Keratinocyte (primary cell): ENCODE results near the gene NTF4. TPM values are rescaled to one million over a fixed set of nuclear protein-coding genes. Genes with fewer than 3 reads are reported as not detected.

ENCODE experiments used
- DNase-seq: peaks from one replicate; pipeline ENCODE4 v3.0.0-alpha.2; 2011; ENCODE audit warnings: low read depth, missing footprints, low spot score
- FAIRE-seq: peaks from 2 replicates; lab custom pipeline; 2011; peaks lifted over from hg19 to GRCh38; lab: Jason Lieb, UNC
- H2AFZ ChIP-seq: 2 replicates; pipeline ENCODE4 v1.6.0; 2012; ENCODE audit warnings: low read length, control low read depth, inconsistent platforms; ENCODE audit not compliant: control insufficient read depth
- H3K27ac ChIP-seq: 2 replicates; pipeline ENCODE4 v1.5.1; 2011; ENCODE audit warnings: low read length; ENCODE audit not compliant: control insufficient read depth, insufficient read depth
- H3K27me3 ChIP-seq: 3 replicates; pipeline ENCODE4 v1.6.0; 2011; ENCODE audit warnings: low read length; ENCODE audit not compliant: control insufficient read depth, insufficient read depth; ENCODE audit errors: extremely low read depth
- H3K36me3 ChIP-seq, 2 experiments: 2 replicates in 1 of 2; 3 replicates in 1 of 2; pipeline ENCODE4 v1.5.1; 2011; ENCODE audit warnings: low read length in 2 of 2, mild to moderate bottlenecking in 1 of 2; ENCODE audit not compliant: control insufficient read depth in 2 of 2, insufficient read depth in 2 of 2; ENCODE audit errors: extremely low read depth in 1 of 2
- H3K4me1 ChIP-seq: 3 replicates; pipeline ENCODE4 v1.5.1; 2011; ENCODE audit warnings: low read length; ENCODE audit not compliant: control insufficient read depth, insufficient read depth; ENCODE audit errors: extremely low read depth
- H3K4me2 ChIP-seq: 3 replicates; pipeline ENCODE4 v1.6.0; 2011; ENCODE audit warnings: low read depth, low read length; ENCODE audit not compliant: control insufficient read depth, insufficient read depth; ENCODE audit errors: extremely low read depth
- H3K4me3 ChIP-seq, 3 experiments: fragments of 200-600 bp in 1 of 3; sonication (generic) in 1 of 3; 2 replicates in 2 of 3; 3 replicates in 1 of 3; pipeline ENCODE4 v1.5.1; 2011 to 2016; ENCODE audit warnings: low read length in 3 of 3, mild to moderate bottlenecking in 3 of 3, control low read depth in 2 of 3, inconsistent platforms in 1 of 3, low read depth in 1 of 3, mixed read lengths in 1 of 3, mixed run types in 1 of 3, moderate library complexity in 1 of 3; ENCODE audit not compliant: control insufficient read depth in 2 of 3, insufficient read depth in 2 of 3; ENCODE audit errors: extremely low read depth in 1 of 3
- H3K79me2 ChIP-seq: 2 replicates; pipeline ENCODE4 v1.6.0; 2012; ENCODE audit warnings: low read length; ENCODE audit not compliant: control insufficient read depth, insufficient read depth
- H3K9ac ChIP-seq: 3 replicates; pipeline ENCODE4 v1.6.0; 2011; ENCODE audit warnings: low read length; ENCODE audit not compliant: control insufficient read depth, insufficient read depth; ENCODE audit errors: extremely low read depth
- H3K9me1 ChIP-seq: 3 replicates; pipeline ENCODE4 v1.6.0; 2011; ENCODE audit warnings: low read length; ENCODE audit not compliant: control insufficient read depth, insufficient read depth; ENCODE audit errors: extremely low read depth
- H3K9me3 ChIP-seq: 2 replicates; pipeline ENCODE4 v1.5.1; 2012; ENCODE audit warnings: low read depth, low read length; ENCODE audit not compliant: control insufficient read depth
- H4K20me1 ChIP-seq: 3 replicates; pipeline ENCODE4 v1.6.0; 2011; ENCODE audit warnings: low read length; ENCODE audit not compliant: control insufficient read depth, insufficient read depth; ENCODE audit errors: extremely low read depth
- CTCF ChIP-seq, 3 experiments: IDR thresholded peaks in 1 of 3; conservative IDR thresholded peaks in 1 of 3; optimal IDR thresholded peaks in 1 of 3; 2 replicates in 2 of 3; 3 replicates in 1 of 3; pipeline versions ENCODE3 to v1.5.1; 2011; ENCODE audit warnings: low read length in 3 of 3, mild to moderate bottlenecking in 3 of 3, moderate library complexity in 2 of 3, control low read depth in 1 of 3, inconsistent platforms in 1 of 3; ENCODE audit not compliant: insufficient read depth in 2 of 3; ENCODE audit errors: extremely low read depth in 1 of 3
- EZH2 ChIP-seq: IDR thresholded peaks from one replicate; pipeline ENCODE4 v1.6.1; 2012; ENCODE audit warnings: inconsistent platforms, mild to moderate bottlenecking, low read length, moderate library complexity
- dilution Hi-C: fragments of 300-500 bp; cut with MboI; formaldehyde crosslinking; loops from one replicate; pipeline ENCODE4 v1.7.0; 2020; ENCODE audit warnings: low sequenced_read_pairs; ENCODE audit not compliant: extremely low pct_ligation_motif_present
- polyA plus RNA-seq, 5 experiments: library from polyadenylated mRNA; depleted of rRNA in 3 of 5; stranded (reverse) in 3 of 5; stranded (forward) in 1 of 5; unstranded in 1 of 5; fragments of >200 nt; gene quantifications; 1 replicate in 1 of 5; 2 replicates in 3 of 5; 3 replicates in 1 of 5; pipeline versions ENCODE4 v1.2.1 to v1.2.3, GENCODE V29; 2011 to 2012; ENCODE audit warnings: missing spikeins in 2 of 5, low read depth in 1 of 5, low replicate concordance in 1 of 5

Gene NTF4
- polyA plus RNA-seq, 1 donor (not counting 4 experiments of a cell fraction or from before 2014, with no cell fraction given): 8.3 TPM

- peaks cover 12 to 21% of the 10 kb centered on the region in 2 experiments for H3K36me3 ChIP-seq
- peaks cover 16% of the 10 kb centered on the region for H3K4me1 ChIP-seq
- peaks cover 18% of the 10 kb centered on the region for H4K20me1 ChIP-seq
- dilution Hi-C loops: no loop called here
- peak within 1 kb of the TSS; percentile 83 for H3K27ac ChIP-seq
- H3K9ac ChIP-seq: peak within 1 kb of the TSS; percentile 91
- H2AFZ ChIP-seq: peak within 1 kb of the TSS; percentile 89
- TF ChIP-seq CTCF (optimal IDR thresholded peaks at IDR 0.05 in 1 of 3, IDR thresholded peaks at IDR 0.05 in 1 of 3, conservative IDR thresholded peaks at IDR 0.05 in 1 of 3; ENCODE audit: extremely low read depth in 1 of 3, insufficient read depth in 2 of 3, low read length in 3 of 3): no peak
- no peak for TF ChIP-seq EZH2
- H3K79me2 ChIP-seq: peaks cover 46% of the 10 kb centered on the region
- peak within 1 kb of the TSS; percentile 84 for H3K4me2 ChIP-seq
- FAIRE-seq (peak; percentile 34), DNase-seq (peak; percentile 95)
- H3K9me3 ChIP-seq: no peaks in the 10 kb centered on the region
- peak within 1 kb of the TSS; percentile 39 to 88 (median 75) for H3K4me3 ChIP-seq
- H3K27me3 ChIP-seq: no peaks in the 10 kb centered on the region
- no peaks in the 10 kb centered on the region for H3K9me1 ChIP-seq
Measured at GRCh38 chr19:49085020-49085867, 20.6 kb upstream of the NTF4 start, which contains the start of gene SNRNP70. SNRNP70 (plus strand) TSS chr19:49085451; CDS start chr19:49086415, 964 bp downstream.

GRCh38 chr19:49084206-49085019 lies 19.8 kb upstream of the NTF4 start:
- Histone ChIP-seq H3K4me3 (peak overlapping the region; percentile 24 to 88 (median 75)), H3K79me2 (peaks cover 39% of the 10 kb centered on the region), H3K27ac (peak overlapping the region; percentile 83), H4K20me1 (peaks cover 16% of the 10 kb centered on the region), H3K36me3 (peaks cover 7 to 15% of the 10 kb centered on the region in 2 experiments), H3K9me3 (no peaks in the 10 kb centered on the region), H2AFZ (peak overlapping the region; percentile 79), H3K27me3 (no peaks in the 10 kb centered on the region), H3K4me1 (peaks cover 16% of the 10 kb centered on the region), H3K4me2 (peak overlapping the region; percentile 79), H3K9ac (peak overlapping the region; percentile 91), H3K9me1 (no peaks in the 10 kb centered on the region)
- TF ChIP-seq CTCF (optimal IDR thresholded peaks at IDR 0.05 in 1 of 3, IDR thresholded peaks at IDR 0.05 in 1 of 3, conservative IDR thresholded peaks at IDR 0.05 in 1 of 3; ENCODE audit: extremely low read depth in 1 of 3, insufficient read depth in 2 of 3, low read length in 3 of 3): no peak
- no peak for TF ChIP-seq EZH2
- dilution Hi-C loops: no loop called here
- FAIRE-seq (no peak), DNase-seq (no peak)
